Left renal pelvis (tissue), 4 donors: ENCODE measurements around the gene LIN28B. TPM values are rescaled to one million over a fixed set of nuclear protein-coding genes. Genes with fewer than 3 reads are reported as not detected.

Source experiments
- DNase-seq, 4 donors: peaks; one replicate each; pipeline ENCODE4 v3.0.0-alpha.2; 2013; ENCODE audit warnings: low read depth in 4 of 4, low spot score in 3 of 4
- polyA plus RNA-seq, 4 donors: library from polyadenylated mRNA; unstranded; fragments of 120-200 nt; gene quantifications; one replicate each; pipeline ENCODE4 v1.2.1, GENCODE V29; 2013; ENCODE audit not compliant: insufficient read length in 4 of 4

LIN28B gene
- polyA plus RNA-seq, 4 donors: 0.11 to 0.30 (median 0.19) TPM

DNA sequence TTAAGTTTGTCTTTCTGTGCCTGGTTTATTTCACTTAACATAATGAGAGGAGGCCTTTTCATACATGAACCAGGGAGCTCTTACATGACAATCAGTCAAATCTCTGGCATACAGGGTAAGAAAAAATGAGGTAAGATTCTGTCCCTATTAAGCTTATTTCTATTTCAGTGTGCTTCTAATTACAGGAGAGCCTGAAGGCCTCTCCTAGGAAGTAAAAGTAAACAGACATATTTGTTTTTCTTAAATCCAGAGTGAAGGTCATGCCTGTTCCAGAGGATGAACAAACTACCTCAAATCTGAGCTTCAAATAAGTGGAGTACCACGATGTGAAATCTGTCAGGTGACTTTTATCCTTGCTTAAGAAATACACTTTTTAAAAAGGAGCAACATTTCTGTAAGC, 150.3 kb downstream of the LIN28B start:
- DNase-seq: no peak

- no peak for DNase-seq
Measured at GRCh38 chr6:105108631-105109262, 151.8 kb downstream of the LIN28B start.

DNA sequence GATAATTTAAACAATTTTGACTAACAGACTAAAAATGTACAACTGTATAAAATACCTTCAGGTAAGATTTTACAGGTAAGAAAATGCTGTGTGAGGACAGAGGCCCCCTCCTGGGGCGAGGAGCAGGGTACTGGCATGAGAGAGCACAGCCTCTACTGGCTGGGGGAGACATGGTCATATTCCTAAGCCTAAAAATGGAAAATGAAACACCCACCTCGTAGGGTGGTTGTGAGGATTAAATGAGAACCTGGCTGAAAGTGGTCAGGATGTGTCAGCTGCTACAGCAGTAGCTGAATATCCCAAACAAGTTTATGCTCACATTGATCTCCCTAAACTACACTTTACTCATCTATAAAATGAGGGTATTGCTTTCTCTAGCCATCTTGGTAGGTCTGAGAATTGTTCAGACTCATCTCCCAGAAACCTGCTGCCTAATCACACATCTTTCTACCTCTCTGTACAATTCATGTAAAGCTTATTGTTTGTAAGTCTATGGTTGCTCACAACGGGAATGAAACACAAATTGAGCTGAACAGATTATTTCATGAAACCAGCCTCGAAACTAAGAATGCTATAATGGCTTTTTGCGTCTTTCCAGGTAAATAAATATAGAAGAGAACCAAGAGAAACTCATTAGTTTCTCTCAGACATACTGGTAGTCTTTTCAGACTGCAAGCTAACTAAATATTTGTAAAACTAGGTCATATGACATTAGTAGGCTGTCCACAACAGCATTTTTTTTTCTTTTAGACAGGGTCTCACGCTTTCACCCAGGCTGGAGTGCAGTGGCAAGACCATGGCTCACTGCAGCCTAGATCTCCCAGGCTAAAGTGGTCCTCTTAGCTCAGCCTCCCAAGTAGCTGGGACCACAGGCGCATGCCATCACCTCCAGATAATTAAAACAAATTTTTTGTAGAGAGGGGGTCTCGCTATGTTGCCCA, 153.3 kb downstream of the LIN28B start:
- no peak for DNase-seq

DNA sequence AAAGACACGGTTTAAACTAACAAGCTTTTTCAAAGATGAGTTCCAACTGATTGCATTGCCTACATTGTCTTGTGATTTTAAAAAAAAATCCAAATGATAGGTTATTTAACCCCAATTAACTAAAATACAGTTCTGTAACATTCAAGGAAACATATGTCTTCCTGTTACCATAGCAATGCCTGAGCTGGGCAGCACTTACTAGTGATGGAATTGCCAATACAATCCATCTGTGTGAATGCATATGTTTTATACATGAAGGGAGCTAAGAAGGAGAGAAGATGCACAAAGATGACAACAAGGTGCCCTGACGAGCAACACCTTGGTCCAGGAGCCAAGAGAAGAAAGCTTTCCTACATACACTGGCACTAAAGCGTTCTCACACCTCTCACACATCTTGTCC, 154.2 kb downstream of the LIN28B start:
- no peak for DNase-seq

DNA sequence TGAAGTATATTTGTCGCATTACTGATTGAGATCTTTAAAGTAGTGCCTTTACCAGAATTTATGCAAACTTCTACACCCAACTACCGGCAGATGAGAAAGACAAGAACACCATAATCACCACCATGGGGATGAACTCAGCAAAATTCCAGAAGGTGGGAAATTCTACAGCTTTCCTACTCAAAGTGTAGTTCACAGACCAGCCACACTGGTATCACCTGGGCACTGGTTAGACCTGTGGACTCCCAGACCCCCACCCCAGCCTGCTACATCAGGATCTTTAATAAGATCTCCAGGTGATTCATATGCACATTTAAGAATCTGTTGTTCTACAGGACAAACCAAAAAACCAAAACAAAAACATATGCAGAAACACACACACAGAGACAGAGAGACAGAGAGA, 155.0 kb downstream of the LIN28B start:
- DNase-seq: no peak

DNA sequence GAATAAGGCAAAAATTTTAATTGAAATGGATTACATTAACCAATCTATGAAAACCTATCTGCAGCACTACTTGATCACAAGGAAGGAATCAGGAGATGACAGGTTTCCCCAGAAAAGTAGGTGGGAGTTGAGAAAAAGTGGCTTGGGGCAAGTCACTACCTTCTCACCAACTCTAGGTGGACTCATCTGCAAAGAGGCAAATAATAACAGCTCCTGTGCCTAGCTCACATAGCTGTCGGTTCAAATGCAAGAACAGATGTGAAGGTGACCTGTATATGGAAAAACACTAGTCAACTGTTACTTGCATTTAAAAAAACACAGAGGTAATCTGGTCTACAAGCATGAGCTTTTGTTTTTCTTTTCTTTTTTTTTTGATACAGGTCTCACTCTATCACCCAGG, 155.7 kb downstream of the LIN28B start:
- no peak for DNase-seq

DNA sequence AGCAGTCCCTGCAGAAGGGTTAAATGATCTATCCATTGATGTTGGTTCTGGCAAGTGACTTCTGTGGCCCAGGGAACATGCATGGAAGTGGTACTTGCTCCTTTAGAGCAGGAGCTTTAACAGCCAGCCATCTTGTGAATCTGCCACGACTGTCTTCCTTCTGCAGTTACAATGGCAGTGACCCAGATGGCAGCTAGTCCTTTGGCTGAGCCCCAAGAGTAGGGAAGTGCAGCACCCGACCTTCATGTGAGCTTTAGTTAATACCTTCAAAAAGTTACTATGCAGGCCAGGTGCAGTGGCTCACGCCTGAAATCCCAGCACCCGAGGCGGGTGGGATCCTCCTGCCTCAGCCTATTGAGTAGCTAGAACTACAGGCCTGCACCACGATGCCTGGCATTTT, 156.5 kb downstream of the LIN28B start:
- no peak for DNase-seq

- DNase-seq: no peak
Measured at GRCh38 chr6:105116150-105116549, 159.2 kb downstream of the LIN28B start.

GRCh38 chr6:105120570-105120969, 163.7 kb downstream of the LIN28B start:
- no peak for DNase-seq

DNA sequence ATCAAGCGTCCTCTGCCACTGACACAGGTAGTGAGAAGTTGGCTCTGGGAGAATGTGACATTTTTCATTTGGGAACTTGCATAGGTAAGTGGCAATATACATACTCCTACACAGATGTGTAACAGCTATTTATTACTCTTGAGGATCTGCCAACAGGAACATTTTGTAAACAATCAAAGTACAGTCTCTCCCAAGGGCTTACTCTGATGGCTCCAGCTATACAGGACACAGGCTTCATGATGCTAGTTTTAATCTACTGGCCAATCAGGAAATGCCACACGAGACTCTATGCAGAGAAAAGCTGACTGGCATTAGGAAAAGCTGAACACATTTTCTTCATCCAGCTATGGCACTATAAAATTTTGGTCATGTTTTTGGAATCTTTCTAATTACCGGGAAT, 165.1 kb downstream of the LIN28B start:
- no peak for DNase-seq

DNA sequence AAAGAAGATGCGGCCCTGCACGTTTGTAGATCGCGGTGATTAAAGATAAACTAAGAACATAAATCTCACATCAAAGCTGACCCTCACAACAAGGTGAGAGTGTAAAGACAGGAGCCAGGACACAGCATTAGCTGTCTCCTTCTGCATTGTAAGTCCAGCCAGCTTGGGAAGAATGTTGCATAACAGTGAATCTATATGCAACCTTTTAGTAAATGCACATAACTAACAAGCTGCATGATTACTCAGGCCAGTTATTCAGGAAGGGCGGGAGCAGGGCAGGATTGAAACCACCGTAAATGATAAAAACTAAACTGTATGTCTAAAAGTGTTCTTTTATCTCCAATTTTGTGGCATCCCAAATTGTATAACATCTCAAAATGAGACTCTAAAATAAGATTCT, 165.8 kb downstream of the LIN28B start:
- DNase-seq: no peak

Other genes with a start within 250 kb of the LIN28B start
- gene HACE1, start 97.2 kb upstream of the LIN28B start, polyA plus RNA-seq: 10 to 100 TPM; 15.7 to 25.0 (median 20.3) TPM
- gene POPDC3, start 222.9 kb downstream of the LIN28B start, polyA plus RNA-seq: under 1 TPM; 0.20 to 0.32 (median 0.22) TPM